Cardiac fibroblast (primary cell): Measurements from ENCODE around the gene OR8K1.

Source experiments
- DNase-seq, 2 donors: peaks; one replicate each; pipeline versions ENCODE4 v3.0.0 to v3.0.0-alpha.2; 2010; ENCODE audit warnings: low read depth in 2 of 2
- H3K4me3 ChIP-seq, 2 donors: replicated peaks in 1 of 2; 1 replicate in 1 of 2; 2 replicates in 1 of 2; pipeline ENCODE4 v1.5.1; 2011; ENCODE audit warnings: low read depth in 2 of 2, low read length in 2 of 2, mild to moderate bottlenecking in 2 of 2, moderate library complexity in 1 of 2
- TF ChIP-seq, protein P1 (sequence below): IDR thresholded peaks from one replicate; pipeline ENCODE4 v1.5.1; 2011; ENCODE audit warnings: low read depth, mild to moderate bottlenecking, low read length, inconsistent platforms

The OR8K1 gene

DNA sequence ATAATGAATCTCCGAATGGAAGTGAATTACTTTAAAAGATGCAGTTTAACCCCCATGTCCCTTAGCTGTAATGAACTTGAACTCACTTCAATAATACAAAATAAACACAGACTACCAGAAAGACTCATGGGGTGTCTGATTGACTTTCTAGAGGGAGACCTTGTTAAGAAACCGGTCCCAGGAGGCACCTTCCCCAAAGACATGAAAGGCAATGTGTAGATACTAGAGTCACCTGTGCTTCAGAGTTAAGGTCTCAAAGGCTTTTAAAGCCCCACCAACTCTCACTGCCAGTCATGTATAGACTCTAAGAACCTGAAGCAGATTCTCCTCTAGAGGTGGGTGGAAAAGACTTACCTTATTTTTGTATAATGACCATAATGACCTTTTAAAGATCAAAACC, 8.2 kb downstream of the OR8K1 start, which contains the start of gene OR8J1:
TSS of gene OR8J1 (plus strand) at position 301 of the 400 bp plus-strand sequence. CDS start 5,956 bp downstream, outside the sequence.
- no peak for DNase-seq
- no peak within 1 kb of the TSS for H3K4me3 ChIP-seq
- TF ChIP-seq, protein P1, sequence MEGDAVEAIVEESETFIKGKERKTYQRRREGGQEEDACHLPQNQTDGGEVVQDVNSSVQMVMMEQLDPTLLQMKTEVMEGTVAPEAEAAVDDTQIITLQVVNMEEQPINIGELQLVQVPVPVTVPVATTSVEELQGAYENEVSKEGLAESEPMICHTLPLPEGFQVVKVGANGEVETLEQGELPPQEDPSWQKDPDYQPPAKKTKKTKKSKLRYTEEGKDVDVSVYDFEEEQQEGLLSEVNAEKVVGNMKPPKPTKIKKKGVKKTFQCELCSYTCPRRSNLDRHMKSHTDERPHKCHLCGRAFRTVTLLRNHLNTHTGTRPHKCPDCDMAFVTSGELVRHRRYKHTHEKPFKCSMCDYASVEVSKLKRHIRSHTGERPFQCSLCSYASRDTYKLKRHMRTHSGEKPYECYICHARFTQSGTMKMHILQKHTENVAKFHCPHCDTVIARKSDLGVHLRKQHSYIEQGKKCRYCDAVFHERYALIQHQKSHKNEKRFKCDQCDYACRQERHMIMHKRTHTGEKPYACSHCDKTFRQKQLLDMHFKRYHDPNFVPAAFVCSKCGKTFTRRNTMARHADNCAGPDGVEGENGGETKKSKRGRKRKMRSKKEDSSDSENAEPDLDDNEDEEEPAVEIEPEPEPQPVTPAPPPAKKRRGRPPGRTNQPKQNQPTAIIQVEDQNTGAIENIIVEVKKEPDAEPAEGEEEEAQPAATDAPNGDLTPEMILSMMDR = no peak

DNA sequence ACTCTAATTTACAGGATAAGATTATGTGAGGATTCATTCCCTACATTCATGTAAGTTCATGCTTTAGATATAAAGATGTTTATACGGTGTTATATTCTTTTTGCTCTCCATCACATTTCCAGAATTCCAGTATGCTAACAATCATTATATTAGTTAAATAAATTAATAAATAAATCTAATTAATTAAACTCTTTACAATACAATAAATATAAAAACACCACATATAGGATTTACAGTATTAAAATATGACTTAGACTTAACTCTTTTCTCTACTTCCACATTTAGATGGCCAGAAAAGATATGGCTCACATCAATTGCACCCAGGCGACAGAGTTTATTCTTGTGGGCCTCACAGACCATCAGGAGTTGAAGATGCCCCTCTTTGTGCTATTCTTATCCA, 29.5 kb downstream of the OR8K1 start, which contains the start of gene OR8U1:
TSS of gene OR8U1 (plus strand) at position 301 of the 400 bp plus-strand sequence. CDS start at position 301, 0 bp downstream.
- TF ChIP-seq, protein P1 = no peak
- no peak within 1 kb of the TSS for H3K4me3 ChIP-seq
- no peak for DNase-seq

DNA sequence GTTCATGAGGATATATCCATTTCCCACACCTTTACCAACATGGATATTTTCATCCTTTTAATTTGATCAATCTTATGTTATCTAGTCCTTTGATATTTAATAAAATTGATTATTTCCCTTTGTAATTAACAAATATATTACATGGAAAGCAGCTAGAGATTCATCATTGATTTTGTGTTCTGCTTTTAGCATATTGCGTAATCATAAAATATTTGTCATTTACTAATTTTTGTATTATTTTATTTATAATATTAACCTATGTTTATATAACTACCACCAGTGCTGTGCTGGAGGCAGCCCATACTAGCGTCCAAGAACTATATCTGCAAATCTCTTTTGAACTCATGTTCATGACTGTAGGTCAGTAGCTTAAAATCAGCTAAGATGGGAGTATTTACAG, 34.3 kb downstream of the OR8K1 start:
- H3K4me3 ChIP-seq = no peak overlapping the region
- TF ChIP-seq, protein P1 = no peak
- DNase-seq = no peak

DNA sequence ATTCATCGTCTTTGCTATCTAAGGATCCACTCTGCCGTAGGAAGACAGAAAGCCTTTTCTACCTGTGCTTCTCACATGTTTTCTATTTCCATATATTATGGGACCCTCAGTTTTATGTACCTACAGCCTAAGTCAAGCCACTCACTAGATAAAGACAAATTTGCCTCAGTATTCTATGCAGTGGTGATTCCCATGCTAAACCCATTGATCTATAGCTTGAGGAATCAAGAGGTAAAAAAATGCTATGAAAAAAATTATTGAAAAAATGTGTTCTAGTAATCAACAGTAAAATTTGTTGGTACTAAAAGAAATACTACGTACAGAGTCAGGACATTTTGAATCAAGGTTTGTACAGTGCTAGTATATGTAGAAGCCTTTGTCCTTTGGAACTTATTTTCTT, 48.5 kb downstream of the OR8K1 start:
- TF ChIP-seq, protein P1 = no peak
- no peak for DNase-seq

DNA sequence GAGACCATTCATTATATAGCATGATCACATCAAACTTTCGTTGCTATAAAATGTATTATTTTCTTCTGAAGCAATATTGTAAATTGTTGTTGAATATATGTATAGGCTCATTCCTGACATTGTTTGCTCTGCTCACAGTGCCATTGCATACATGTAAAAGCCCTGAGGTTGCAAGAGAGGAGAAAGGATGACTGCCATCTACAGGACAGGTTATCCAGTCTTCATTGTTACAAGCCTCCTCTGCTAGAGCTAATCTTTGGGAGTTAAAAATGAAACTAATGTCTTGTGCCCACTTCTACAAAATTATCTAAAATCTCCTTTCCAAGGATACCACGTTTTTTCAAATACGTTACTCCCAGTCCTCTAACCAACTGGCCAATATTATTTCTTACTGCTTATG, 50.2 kb downstream of the OR8K1 start:
- TF ChIP-seq, protein P1 = no peak
- no peak for DNase-seq
- H3K4me3 ChIP-seq = no peak overlapping the region

More for the DNA sequence above, 48.5 kb downstream of the OR8K1 start:
- H3K4me3 ChIP-seq = no peak overlapping the region
